ENCODE measurements around the gene ABCG5.

- TF ChIP-seq, protein P1, sequence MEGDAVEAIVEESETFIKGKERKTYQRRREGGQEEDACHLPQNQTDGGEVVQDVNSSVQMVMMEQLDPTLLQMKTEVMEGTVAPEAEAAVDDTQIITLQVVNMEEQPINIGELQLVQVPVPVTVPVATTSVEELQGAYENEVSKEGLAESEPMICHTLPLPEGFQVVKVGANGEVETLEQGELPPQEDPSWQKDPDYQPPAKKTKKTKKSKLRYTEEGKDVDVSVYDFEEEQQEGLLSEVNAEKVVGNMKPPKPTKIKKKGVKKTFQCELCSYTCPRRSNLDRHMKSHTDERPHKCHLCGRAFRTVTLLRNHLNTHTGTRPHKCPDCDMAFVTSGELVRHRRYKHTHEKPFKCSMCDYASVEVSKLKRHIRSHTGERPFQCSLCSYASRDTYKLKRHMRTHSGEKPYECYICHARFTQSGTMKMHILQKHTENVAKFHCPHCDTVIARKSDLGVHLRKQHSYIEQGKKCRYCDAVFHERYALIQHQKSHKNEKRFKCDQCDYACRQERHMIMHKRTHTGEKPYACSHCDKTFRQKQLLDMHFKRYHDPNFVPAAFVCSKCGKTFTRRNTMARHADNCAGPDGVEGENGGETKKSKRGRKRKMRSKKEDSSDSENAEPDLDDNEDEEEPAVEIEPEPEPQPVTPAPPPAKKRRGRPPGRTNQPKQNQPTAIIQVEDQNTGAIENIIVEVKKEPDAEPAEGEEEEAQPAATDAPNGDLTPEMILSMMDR (IDR thresholded peaks at IDR 0.05) = no peak
- TF ChIP-seq POLR2AphosphoS5 (IDR thresholded peaks at IDR 0.05) (no peak), EP300 (IDR thresholded peaks at IDR 0.05) (no peak)
Observed at GRCh38 chr2:43822839-43823238, 15.8 kb downstream of the ABCG5 start.

All from upper lobe of left lung (tissue), 4 donors.